ENCODE measurements around the gene KRTAP10-7. TPM values are rescaled to one million over a fixed set of nuclear protein-coding genes. Genes with fewer than 3 reads are reported as not detected.
"Not testable (repeated sequence)": the region's sequence is repeated elsewhere in the genome, so short reads cannot be mapped to it uniquely, and the experiment has no call there.

KRTAP10-7 gene
- polyA plus RNA-seq, 1 donor from 2014 or later = not detected

DNA sequence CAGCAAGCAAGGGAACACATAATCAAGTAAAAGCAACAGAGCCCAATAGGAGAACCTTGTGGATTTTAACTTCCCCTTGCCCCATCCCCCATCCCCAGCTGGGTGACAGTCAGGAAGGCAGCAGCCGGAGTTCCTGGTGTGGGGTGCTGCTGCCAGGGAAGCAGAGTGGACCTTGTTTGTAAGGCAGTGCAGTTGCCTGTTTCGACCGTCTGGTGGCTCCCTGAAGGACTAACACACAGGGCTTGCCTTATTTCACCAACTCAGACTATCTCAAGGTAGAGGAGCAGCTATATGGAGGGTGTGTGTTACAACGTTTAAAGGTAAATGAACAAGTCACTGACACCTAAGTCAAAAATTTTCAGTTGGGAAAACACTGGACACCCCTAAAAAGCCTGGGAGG lies 18.1 kb downstream of the KRTAP10-7 start:
- Mint-ChIP-seq H3K9me3 (peaks cover 15 to 29% (median 27%) of the 10 kb centered on the region in 3 donors), H3K27ac (peak overlapping the region; percentile 19 to 85 (median 69)), H3K4me1 (peaks cover 11 to 17% (median 17%) of the 10 kb centered on the region in 3 donors), H3K27me3 (peaks cover 2% of the 10 kb centered on the region), H3K36me3 (peaks cover 3% of the 10 kb centered on the region), H3K4me3 (peak overlapping the region in 2 of 4 donors; percentile 56 to 60)

DNA sequence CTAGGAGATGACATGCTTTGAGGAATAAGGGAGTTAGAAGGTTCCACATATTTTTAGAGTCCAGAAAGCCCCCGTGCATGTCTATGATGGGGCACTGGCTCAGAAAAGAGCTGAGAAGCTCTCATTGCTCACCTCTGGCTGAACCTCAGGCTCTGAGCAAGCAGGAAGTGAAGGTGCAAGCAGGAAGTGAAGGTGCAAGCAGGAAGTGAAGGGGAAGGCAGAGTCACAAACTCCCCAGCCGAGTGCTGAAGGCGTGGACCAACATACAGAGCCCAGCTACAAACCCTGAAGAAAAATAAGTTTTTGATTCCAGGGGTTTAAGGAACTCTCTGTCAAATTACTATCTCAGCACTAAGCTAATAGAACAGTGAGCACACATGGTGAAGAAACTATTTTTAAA lies 18.5 kb downstream of the KRTAP10-7 start:
- H3K36me3 Mint-ChIP-seq = peaks cover 4% of the 10 kb centered on the region
- peak overlapping the region; percentile 19 to 87 (median 85) for H3K27ac Mint-ChIP-seq
- peaks cover 17 to 33% (median 29%) of the 10 kb centered on the region in 3 donors for H3K9me3 Mint-ChIP-seq
- peaks cover 2% of the 10 kb centered on the region for H3K27me3 Mint-ChIP-seq
- H3K4me3 Mint-ChIP-seq = peak overlapping the region in 2 of 4 donors; percentile 56 to 60
- peaks cover 11 to 17% (median 17%) of the 10 kb centered on the region in 3 donors for H3K4me1 Mint-ChIP-seq

DNA sequence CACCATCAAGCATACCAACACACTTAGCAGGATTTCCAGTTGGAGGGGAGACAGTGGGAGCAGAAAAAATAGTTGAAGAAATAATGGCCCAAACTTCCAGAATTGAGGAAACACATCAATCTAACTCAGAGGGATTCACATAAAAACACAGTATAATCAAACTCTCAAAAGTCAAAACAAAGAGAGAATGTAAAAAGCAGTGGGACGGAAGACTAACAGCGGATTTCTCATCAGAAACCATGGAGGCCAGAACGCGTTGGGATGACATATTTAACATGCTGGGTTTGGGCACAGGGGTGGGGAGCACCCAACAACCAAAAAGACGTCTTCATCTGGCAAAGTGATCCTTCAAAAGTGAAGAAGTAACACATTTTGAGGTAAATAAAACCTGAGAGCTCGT lies 19.5 kb downstream of the KRTAP10-7 start:
- Mint-ChIP-seq H3K27ac (peak overlapping the region in 1 of 3 donors; percentile 85), H3K36me3 (peaks cover 4% of the 10 kb centered on the region), H3K4me3 (no peak overlapping the region), H3K9me3 (peaks cover 23 to 42% (median 38%) of the 10 kb centered on the region in 3 donors), H3K4me1 (peaks cover 11 to 17% (median 17%) of the 10 kb centered on the region in 3 donors), H3K27me3 (peaks cover 3% of the 10 kb centered on the region)

DNA sequence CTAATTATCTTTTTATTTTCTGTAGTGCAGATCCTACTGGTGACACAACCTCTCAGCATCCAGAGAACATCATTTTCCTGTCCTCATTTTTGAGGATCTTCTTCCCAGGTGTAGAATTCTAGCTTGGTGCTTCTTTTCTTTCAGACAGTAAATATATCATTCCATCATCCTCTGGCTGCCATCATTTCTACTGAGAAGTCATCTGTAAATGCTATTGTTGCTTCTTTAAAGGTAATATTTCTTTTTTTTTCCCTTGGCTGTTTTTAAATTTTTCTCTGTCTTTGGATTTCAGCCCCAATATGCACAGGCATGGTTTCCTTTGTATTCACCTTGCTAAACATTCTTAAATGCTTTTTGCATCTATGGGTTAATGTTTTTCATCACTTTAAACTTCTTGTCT lies 23.2 kb downstream of the KRTAP10-7 start:
- peak overlapping the region in 1 of 4 donors; percentile 30 for H3K4me3 Mint-ChIP-seq
- peaks cover 23 to 45% (median 43%) of the 10 kb centered on the region in 3 donors for H3K9me3 Mint-ChIP-seq
- H3K27ac Mint-ChIP-seq = no peak overlapping the region
- H3K4me1 Mint-ChIP-seq = peaks cover 8 to 12% (median 11%) of the 10 kb centered on the region in 3 donors
- H3K27me3 Mint-ChIP-seq = peaks cover 12% of the 10 kb centered on the region
- peaks cover 4% of the 10 kb centered on the region for H3K36me3 Mint-ChIP-seq

DNA sequence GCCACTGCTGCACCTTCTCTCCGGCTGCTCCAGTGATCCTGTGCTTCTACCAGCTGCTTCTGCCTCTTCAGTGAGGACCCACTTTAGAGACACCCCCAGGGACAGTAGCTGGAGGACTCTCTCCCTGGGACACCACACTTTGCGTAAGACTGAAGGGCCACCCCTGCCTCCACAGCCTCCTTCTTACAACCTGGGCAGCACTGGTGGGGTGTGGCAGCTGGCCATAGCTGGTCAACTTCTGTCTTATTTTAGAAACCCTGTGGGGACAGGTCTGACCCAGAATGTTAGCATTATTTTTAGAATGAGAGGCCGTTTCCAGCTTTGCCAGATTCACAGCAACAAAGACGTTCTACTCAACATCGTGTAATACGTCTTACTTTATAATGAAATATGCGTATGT lies 25.4 kb downstream of the KRTAP10-7 start:
- Mint-ChIP-seq H3K4me3 (no peak overlapping the region), H3K27me3 (peaks cover 12% of the 10 kb centered on the region), H3K9me3 (peaks cover 14 to 41% (median 27%) of the 10 kb centered on the region in 3 donors), H3K27ac (no peak overlapping the region), H3K4me1 (peaks cover 0 to 4% (median 2%) of the 10 kb centered on the region in 3 donors), H3K36me3 (peaks cover 4% of the 10 kb centered on the region)

DNA sequence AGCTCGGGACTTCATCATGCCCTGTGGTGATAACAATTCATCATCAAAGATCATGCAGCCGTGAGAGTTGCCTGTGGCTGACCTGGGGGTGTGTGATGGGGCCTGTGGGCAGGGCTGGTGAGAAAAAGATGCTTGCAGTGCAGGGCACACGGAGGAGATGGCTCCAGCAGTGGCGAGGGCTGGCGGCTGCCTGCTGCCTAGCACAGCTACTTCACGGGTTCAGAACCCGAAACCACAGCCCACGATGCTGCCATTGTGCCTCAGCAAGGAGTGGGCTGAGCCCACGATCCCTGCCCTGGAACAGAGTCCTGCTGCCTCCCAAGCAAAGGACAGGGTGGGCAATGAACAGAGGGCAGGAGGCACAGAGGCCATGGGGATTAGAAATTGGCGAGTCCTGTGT lies 25.9 kb downstream of the KRTAP10-7 start:
- H3K4me3 Mint-ChIP-seq = no peak overlapping the region
- H3K36me3 Mint-ChIP-seq = peaks cover 8% of the 10 kb centered on the region
- H3K9me3 Mint-ChIP-seq = peaks cover 13 to 46% (median 29%) of the 10 kb centered on the region in 3 donors
- peaks cover 0 to 4% (median 2%) of the 10 kb centered on the region in 3 donors for H3K4me1 Mint-ChIP-seq
- H3K27ac Mint-ChIP-seq = no peak overlapping the region
- H3K27me3 Mint-ChIP-seq = peaks cover 12% of the 10 kb centered on the region

DNA sequence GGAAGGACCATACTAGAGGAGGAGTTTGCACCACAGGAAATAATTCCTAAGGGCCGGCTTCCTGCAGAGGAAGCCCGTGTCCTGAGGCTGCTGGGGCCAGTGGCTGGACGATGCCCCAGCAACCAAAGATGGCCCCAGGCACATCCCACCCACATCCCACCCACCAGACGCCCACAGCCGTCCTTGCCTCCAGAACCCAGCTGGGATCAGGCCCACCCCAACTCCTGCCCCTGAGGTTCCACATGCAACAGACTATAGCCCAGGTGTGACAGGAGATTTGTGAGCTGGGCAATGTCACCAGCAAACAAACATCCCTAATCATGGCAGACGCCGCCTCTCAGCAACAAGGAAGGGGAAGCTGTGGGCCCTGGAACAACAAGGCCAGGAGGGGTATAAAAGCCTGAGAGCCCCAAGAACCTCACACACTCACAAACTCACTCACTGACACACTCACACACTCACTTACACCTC lies 26.3 kb downstream of the KRTAP10-7 start, which contains the start of gene KRTAP10-9:
TSS of gene KRTAP10-9 (plus strand) at position 421 of the 471 bp plus-strand sequence. CDS start 79 bp downstream, outside the sequence.
- no peak within 1 kb of the TSS for H3K4me3 Mint-ChIP-seq
- peaks cover 8% of the 10 kb centered on the region for H3K36me3 Mint-ChIP-seq
- peaks cover 12% of the 10 kb centered on the region for H3K27me3 Mint-ChIP-seq
- H3K27ac Mint-ChIP-seq = no peak within 1 kb of the TSS
- peaks cover 14 to 49% (median 32%) of the 10 kb centered on the region in 3 donors for H3K9me3 Mint-ChIP-seq
- peaks cover 0 to 4% (median 2%) of the 10 kb centered on the region in 3 donors for H3K4me1 Mint-ChIP-seq

DNA sequence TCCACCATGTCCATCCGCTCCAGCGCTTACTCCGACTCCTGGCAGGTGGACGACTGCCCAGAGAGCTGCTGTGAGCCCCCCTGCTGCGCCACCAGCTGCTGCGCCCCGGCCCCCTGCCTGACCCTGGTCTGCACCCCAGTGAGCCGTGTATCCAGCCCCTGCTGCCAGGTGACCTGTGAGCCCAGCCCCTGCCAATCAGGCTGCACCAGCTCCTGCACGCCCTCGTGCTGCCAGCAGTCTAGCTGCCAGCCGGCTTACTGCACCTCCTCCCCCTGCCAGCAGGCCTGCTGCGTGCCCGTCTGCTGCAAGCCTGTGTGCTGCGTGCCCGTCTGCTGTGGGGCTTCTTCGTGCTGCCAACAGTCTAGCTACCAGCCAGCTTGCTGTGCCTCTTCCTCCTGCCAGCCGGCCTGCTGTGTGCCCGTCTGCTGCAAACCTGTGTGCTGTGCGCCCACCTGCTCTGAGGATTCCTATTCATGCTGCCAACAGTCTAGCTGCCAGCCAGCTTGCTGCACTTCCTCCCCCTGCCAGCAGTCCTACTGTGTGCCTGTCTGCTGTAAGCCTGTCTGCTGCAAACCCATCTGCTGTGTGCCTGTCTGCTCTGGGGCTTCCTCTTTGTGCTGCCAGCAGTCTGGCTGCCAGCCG lies 26.9 kb downstream of the KRTAP10-7 start:
- not testable (repeated sequence) for H3K4me3 Mint-ChIP-seq, H3K4me1 Mint-ChIP-seq, H3K36me3 Mint-ChIP-seq, H3K27ac Mint-ChIP-seq
- peaks cover 14 to 49% (median 35%) of the 10 kb centered on the region in 3 donors for H3K9me3 Mint-ChIP-seq
- peaks cover 11% of the 10 kb centered on the region for H3K27me3 Mint-ChIP-seq

DNA sequence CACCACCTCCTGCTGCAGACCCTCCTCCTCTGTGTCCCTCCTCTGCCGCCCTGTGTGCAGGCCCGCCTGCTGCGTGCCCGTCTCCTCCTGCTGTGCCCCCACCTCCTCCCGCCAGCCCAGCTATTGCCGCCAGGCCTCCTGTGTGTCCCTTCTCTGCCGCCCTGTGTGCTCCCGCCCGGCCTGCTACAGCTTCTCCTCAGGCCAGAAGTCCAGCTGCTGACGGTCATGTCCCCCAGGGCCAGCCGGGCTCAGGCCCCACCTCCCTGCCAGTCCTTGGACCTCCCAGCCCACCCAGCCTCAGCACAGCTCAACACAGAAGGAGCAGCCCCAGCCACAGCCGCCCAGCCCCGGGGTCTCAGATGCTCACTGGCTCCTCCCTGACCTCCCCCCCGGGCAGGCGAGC lies 27.4 kb downstream of the KRTAP10-7 start:
- Mint-ChIP-seq H3K27me3 (peaks cover 10% of the 10 kb centered on the region), H3K9me3 (peaks cover 11 to 45% (median 36%) of the 10 kb centered on the region in 3 donors)
- H3K4me1 Mint-ChIP-seq, H3K4me3 Mint-ChIP-seq, H3K36me3 Mint-ChIP-seq, H3K27ac Mint-ChIP-seq: not testable (repeated sequence)

DNA sequence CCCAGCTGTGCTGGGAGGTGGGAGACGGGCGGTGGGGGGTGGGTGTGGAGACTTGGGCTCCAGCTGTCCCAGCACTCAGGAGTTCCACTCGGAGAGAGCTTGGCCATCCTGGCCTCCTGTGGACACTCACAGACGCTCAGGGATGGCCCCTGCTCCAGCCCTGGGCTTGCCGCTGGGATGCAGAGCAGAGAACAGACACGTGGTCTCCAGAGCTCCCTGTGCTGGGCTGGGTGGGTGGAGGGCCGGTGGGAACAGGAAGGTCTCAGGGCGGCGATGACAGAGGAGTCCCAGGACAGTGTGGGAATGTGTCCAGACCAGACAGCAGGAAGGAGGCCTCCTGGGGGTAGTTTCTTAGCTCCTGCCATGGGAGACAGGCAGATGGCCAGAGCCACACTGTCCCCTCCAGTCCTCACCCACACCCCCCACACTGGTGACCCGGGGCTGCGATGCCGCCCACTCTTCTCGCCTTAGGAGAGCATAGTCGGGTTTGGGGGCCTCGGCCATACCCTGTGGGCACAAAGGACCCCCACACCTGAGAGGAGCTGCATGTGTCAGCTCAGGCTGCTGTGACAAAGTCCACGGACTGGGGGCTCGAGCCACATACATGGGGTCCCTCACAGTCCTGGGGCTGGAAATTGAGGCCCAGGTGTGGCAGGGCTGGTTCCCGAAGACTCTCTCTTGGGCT lies 28.5 kb downstream of the KRTAP10-7 start:
- H3K4me3 Mint-ChIP-seq = no peak overlapping the region
- peaks cover 11 to 41% (median 30%) of the 10 kb centered on the region in 3 donors for H3K9me3 Mint-ChIP-seq
- H3K4me1 Mint-ChIP-seq = peaks cover 0 to 4% (median 2%) of the 10 kb centered on the region in 3 donors
- peaks cover 8% of the 10 kb centered on the region for H3K36me3 Mint-ChIP-seq
- H3K27ac Mint-ChIP-seq = no peak overlapping the region
- peaks cover 10% of the 10 kb centered on the region for H3K27me3 Mint-ChIP-seq

DNA sequence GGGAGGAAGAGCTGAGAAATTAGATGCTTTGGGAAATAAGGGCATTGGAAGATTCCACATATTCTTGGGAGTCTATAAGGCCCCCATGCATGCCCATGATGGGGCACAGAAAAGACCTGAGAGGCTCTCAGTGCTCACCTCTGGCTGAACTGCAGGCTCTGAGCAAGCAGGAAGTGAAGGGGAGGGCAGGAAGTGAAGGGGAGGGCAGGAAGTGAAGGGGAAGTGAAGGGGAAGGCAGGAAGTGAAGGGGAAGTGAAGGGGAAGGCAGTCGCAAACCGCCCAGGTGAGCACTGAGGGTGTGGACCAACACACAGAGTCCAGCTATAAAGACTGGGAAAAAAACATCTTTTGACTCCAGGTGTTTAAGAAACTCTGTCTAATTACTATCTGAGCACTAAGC lies 30.0 kb downstream of the KRTAP10-7 start:
- peaks cover 0 to 4% (median 2%) of the 10 kb centered on the region in 3 donors for H3K4me1 Mint-ChIP-seq
- peaks cover 6% of the 10 kb centered on the region for H3K27me3 Mint-ChIP-seq
- H3K4me3 Mint-ChIP-seq = peak overlapping the region in 2 of 4 donors; percentile 5 to 49
- H3K36me3 Mint-ChIP-seq = peaks cover 7% of the 10 kb centered on the region
- H3K27ac Mint-ChIP-seq = no peak overlapping the region
- H3K9me3 Mint-ChIP-seq = peaks cover 8 to 28% (median 18%) of the 10 kb centered on the region in 3 donors

DNA sequence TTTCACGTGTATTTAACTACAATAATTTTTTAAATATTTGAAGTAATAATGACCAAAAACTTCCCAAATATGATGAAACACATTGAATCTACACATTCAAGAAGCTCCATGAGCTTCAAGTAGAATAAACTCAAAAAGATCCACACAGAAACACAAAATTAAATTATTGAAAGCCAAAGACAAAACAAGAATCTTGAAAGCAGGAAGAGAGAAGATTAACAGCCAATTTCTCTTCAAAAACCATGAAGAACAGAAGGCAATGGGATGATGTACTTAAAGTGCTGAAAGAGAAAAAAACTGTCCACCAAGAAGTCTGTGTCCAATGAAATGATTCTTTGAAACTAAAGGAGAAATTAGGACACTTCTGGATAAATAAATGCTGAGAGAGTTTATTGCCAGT lies 31.7 kb downstream of the KRTAP10-7 start:
- peaks cover 8 to 28% (median 18%) of the 10 kb centered on the region in 3 donors for H3K9me3 Mint-ChIP-seq
- no peak overlapping the region for H3K27ac Mint-ChIP-seq
- H3K4me3 Mint-ChIP-seq = no peak overlapping the region
- peaks cover 7% of the 10 kb centered on the region for H3K36me3 Mint-ChIP-seq
- H3K4me1 Mint-ChIP-seq = peaks cover 0 to 4% (median 2%) of the 10 kb centered on the region in 3 donors
- H3K27me3 Mint-ChIP-seq = peaks cover 4% of the 10 kb centered on the region

DNA sequence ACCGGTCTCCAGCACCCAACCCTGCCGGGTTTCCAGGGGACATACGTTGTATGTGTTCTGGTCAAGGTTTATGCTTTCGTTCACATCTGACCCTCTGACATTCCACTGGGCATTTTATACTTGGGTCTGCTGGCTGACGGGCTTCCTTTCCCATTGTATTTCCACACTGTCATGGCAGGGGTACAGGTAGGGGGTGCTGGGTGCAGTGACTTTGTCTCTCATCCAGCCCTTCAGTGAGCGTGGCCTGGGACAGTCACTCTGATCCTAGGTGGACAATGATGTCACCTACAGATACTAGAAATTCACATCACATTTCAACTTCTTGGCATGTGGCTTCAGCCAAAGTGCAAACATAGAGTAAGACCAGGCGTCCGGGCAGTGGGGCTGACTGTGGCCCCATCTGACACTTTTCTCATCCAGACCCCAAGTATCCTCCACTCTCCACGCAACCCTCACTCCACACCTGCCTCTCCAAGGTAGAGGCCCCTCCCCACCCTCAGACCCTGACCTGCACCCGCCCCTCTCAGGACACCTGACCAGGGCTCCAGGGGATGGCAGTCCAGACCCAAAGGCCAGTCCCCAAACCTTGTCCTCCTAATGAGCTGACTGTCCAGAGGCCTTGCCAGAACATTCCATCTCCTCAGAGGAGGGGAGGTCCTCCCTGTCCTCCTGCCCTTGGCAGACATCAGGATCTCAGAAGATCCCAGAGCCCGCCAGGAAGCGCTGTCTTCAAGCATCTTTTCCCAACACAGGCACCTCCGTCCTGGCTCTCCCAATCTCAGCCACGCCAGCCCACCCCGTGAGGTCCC lies 36.0 kb downstream of the KRTAP10-7 start:
- H3K27ac Mint-ChIP-seq = no peak overlapping the region
- H3K4me3 Mint-ChIP-seq = no peak overlapping the region
- H3K4me1 Mint-ChIP-seq = peaks cover 0 to 1% (median 0%) of the 10 kb centered on the region in 3 donors
- H3K27me3 Mint-ChIP-seq = peaks cover 14% of the 10 kb centered on the region
- H3K9me3 Mint-ChIP-seq = peaks cover 10 to 22% (median 13%) of the 10 kb centered on the region in 3 donors
- H3K36me3 Mint-ChIP-seq = peaks cover 3% of the 10 kb centered on the region

DNA sequence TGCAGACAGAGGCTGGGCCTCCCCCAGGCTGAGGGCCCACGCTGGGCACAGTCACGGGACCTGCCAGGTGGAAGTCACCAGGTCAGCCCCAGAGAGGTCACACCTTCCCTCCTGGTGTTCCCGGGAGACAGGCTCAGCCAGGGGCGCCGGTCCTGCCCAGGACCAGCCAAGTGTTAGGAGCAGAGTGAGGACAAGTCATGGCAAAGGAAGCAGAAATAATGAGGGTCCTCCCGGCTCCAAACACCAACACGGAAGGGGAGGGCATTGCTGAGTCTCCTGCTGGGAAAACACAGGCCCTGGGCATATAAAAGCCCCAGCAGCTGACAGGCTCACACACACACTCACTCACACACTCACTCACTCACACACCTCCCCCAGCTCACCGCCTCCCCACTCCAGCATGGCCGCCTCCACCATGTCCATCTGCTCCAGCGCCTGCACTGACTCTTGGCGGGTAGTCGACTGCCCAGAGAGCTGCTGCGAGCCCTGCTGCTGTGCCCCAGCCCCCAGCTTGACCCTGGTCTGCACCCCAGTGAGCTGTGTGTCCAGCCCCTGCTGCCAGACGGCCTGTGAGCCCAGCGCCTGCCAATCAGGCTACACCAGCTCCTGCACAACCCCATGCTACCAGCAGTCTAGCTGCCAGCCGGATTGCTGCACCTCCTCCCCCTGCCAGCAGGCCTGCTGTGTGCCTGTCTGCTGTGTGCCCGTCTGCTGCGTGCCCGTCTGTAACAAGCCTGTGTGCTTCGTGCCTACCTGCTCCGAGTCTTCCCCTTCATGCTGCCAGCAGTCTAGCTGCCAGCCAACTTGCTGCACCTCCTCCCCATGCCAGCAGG lies 36.8 kb downstream of the KRTAP10-7 start, which contains the start of gene KRTAP10-10:
TSS of gene KRTAP10-10 (plus strand) at position 339 of the 833 bp plus-strand sequence. CDS start at position 401, 62 bp downstream.
- Mint-ChIP-seq H3K4me3 (no peak within 1 kb of the TSS), H3K9me3 (peaks cover 3 to 17% (median 11%) of the 10 kb centered on the region in 3 donors), H3K27ac (no peak within 1 kb of the TSS), H3K4me1 (peaks cover 0 to 1% (median 0%) of the 10 kb centered on the region in 3 donors), H3K36me3 (peaks cover 3% of the 10 kb centered on the region), H3K27me3 (peaks cover 14% of the 10 kb centered on the region)

All from IgD-negative memory B cell (primary cell).